HFFc6 (cell line): ENCODE results near the gene POLK. TPM values are rescaled to one million over a fixed set of nuclear protein-coding genes. Genes with fewer than 3 reads are reported as not detected.
A peak's percentile ranks its signal among the peaks of the same experiment; 100 is the strongest.

Experiments used
- DNase-seq: peaks from one replicate; pipeline ENCODE4 v3.0.0-alpha.2; 2018
- H3K27ac Mint-ChIP-seq: 2 replicates; pipeline ENCODE4 v1.8.0; 2020; ENCODE audit warnings: mild to moderate bottlenecking, mixed read lengths
- H3K27me3 Mint-ChIP-seq: 2 replicates; pipeline ENCODE4 v1.8.0; 2021; ENCODE audit warnings: mild to moderate bottlenecking, moderate library complexity, mixed read lengths; ENCODE audit not compliant: insufficient read depth
- H3K36me3 Mint-ChIP-seq: 2 replicates; pipeline ENCODE4 v1.8.0; 2021; ENCODE audit warnings: low read depth, mixed read lengths
- H3K4me1 Mint-ChIP-seq: 2 replicates; pipeline ENCODE4 v1.8.0; 2020; ENCODE audit warnings: low read depth, mixed read lengths
- H3K4me3 Mint-ChIP-seq: 2 replicates; pipeline ENCODE4 v1.8.0; 2020; ENCODE audit warnings: mild to moderate bottlenecking, moderate library complexity, mixed read lengths
- H3K9me3 Mint-ChIP-seq: 2 replicates; pipeline ENCODE4 v1.8.0; 2020; ENCODE audit warnings: mild to moderate bottlenecking, mixed read lengths
- CTCF ChIP-seq: fragments of 200-600 bp; sonication (generic); IDR thresholded peaks from 2 replicates; pipeline ENCODE4 v1.5.0; 2021; ENCODE audit warnings: antibody characterized with exemption, mild to moderate bottlenecking
- total RNA-seq, 6 experiments: library from RNA; stranded (reverse); fragmentation: NEBNext Ultra II Directional; extraction: Animal tissue kit (Norgen Biotek cat#: 25700); gene quantifications; 2 replicates in 1 of 6; 3 replicates in 5 of 6; pipeline ENCODE4 v1.2.3, GENCODE V29; 2021

POLK gene
- total RNA-seq, 6 experiments from 2014 or later: 25.5 to 30.8 (median 28.7) TPM

- Mint-ChIP-seq H3K36me3 (peaks cover 14% of the 10 kb centered on the region), H3K27ac (no peak overlapping the region), H3K9me3 (no peaks in the 10 kb centered on the region), H3K4me3 (no peak overlapping the region), H3K27me3 (0 out of 2 replicates have a peak, but pooled peaks cover 2% of the 10 kb centered on the region), H3K4me1 (peaks cover 45% of the 10 kb centered on the region)
- no peak for DNase-seq
- no peak for TF ChIP-seq CTCF
Observed at GRCh38 chr5:75507841-75508240, 3.9 kb upstream of the POLK start.

- Mint-ChIP-seq H3K9me3 (no peaks in the 10 kb centered on the region), H3K27ac (peak overlapping the region; percentile 94), H3K4me1 (peaks cover 58% of the 10 kb centered on the region), H3K4me3 (peak overlapping the region; percentile 98), H3K36me3 (peaks cover 18% of the 10 kb centered on the region), H3K27me3 (0 out of 2 replicates have a peak, but pooled peaks cover 2% of the 10 kb centered on the region)
- no peak for TF ChIP-seq CTCF
- no peak for DNase-seq
Observed at GRCh38 chr5:75509546-75509945, 2.1 kb upstream of the POLK start.

GRCh38 chr5:75509956-75510355, 1.7 kb upstream of the POLK start:
- H3K27ac Mint-ChIP-seq: peak overlapping the region; percentile 94

GRCh38 chr5:75510417-75510835, 1.3 kb upstream of the POLK start:
- no peaks in the 10 kb centered on the region for H3K9me3 Mint-ChIP-seq
- peak overlapping the region; percentile 94 for H3K27ac Mint-ChIP-seq
- H3K27me3 Mint-ChIP-seq: 0 out of 2 replicates have a peak, but pooled peaks cover 2% of the 10 kb centered on the region
- H3K36me3 Mint-ChIP-seq: peaks cover 16% of the 10 kb centered on the region
- H3K4me1 Mint-ChIP-seq: peaks cover 55% of the 10 kb centered on the region
- TF ChIP-seq CTCF: no peak
- peak; percentile 34 for DNase-seq
- peak overlapping the region; percentile 98 for H3K4me3 Mint-ChIP-seq

More at GRCh38 chr5:75509956-75510355, 1.7 kb upstream of the POLK start:
- peak; percentile 35 for DNase-seq
- no peak for TF ChIP-seq CTCF
- Mint-ChIP-seq H3K9me3 (no peaks in the 10 kb centered on the region), H3K4me1 (peaks cover 55% of the 10 kb centered on the region), H3K27me3 (0 out of 2 replicates have a peak, but pooled peaks cover 2% of the 10 kb centered on the region), H3K4me3 (peak overlapping the region; percentile 98), H3K36me3 (peaks cover 16% of the 10 kb centered on the region)

- Mint-ChIP-seq H3K4me1 (peaks cover 51% of the 10 kb centered on the region), H3K4me3 (peak overlapping the region; percentile 98), H3K36me3 (peaks cover 13% of the 10 kb centered on the region), H3K9me3 (no peaks in the 10 kb centered on the region), H3K27me3 (0 out of 2 replicates have a peak, but pooled peaks cover 2% of the 10 kb centered on the region), H3K27ac (peak overlapping the region; percentile 94)
- no peak for TF ChIP-seq CTCF
- no peak for DNase-seq
Observed at GRCh38 chr5:75510836-75511434, 756 bp upstream of the POLK start.
